22Rv1 (cell line): ENCODE measurements around the gene CITED4.

Source experiments
- CTCF ChIP-seq: fragments of 450-650 bp; IDR thresholded peaks from 2 replicates; pipeline ENCODE4 v1.5.1; 2017; ENCODE audit warnings: mild to moderate bottlenecking
- ZFX ChIP-seq: fragments of 450-650 bp; IDR thresholded peaks from 2 replicates; pipeline ENCODE4 v1.6.1; 2017; ENCODE audit warnings: antibody characterized with exemption, borderline replicate concordance

GRCh38 chr1:40853113-40853884 lies 8.9 kb downstream of the CITED4 start:
- no peak for TF ChIP-seq CTCF
- TF ChIP-seq ZFX = no peak
